Karpas-422 (cell line): ENCODE results near the gene CYP27A1. TPM values are rescaled to one million over a fixed set of nuclear protein-coding genes. Genes with fewer than 3 reads are reported as not detected.

Experiments
- DNase-seq: peaks from one replicate; pipeline ENCODE4 v3.0.0-alpha.2; 2015
- H2AFZ ChIP-seq: fragments of 200-600 bp; sonication (generic); 2 replicates; pipeline ENCODE4 v1.6.1; 2014; ENCODE audit warnings: antibody characterized with exemption, low read length, mixed read lengths
- H3K27ac ChIP-seq: fragments of 200-600 bp; sonication (generic); 2 replicates; pipeline ENCODE4 v1.5.1; 2014; ENCODE audit warnings: mild to moderate bottlenecking, low read length, moderate library complexity
- H3K27me3 ChIP-seq: fragments of 200-600 bp; sonication (generic); 2 replicates; pipeline ENCODE4 v1.6.1; 2014; ENCODE audit warnings: low read length, mixed read lengths
- H3K36me3 ChIP-seq: fragments of 200-600 bp; sonication (generic); 2 replicates; pipeline ENCODE4 v1.6.1; 2014; ENCODE audit warnings: low read length, mixed read lengths; ENCODE audit not compliant: insufficient read depth
- H3K4me1 ChIP-seq: fragments of 200-600 bp; sonication (generic); 2 replicates; pipeline ENCODE4 v1.6.1; 2014; ENCODE audit warnings: mild to moderate bottlenecking, low read length, mixed read lengths
- H3K4me2 ChIP-seq: fragments of 200-600 bp; sonication (generic); 2 replicates; pipeline ENCODE4 v1.6.1; 2014; ENCODE audit warnings: low read length, low read depth, mild to moderate bottlenecking; ENCODE audit not compliant: poor library complexity, severe bottlenecking
- H3K4me3 ChIP-seq: fragments of 200-600 bp; sonication (generic); 2 replicates; pipeline ENCODE4 v1.5.1; 2014; ENCODE audit warnings: mild to moderate bottlenecking, antibody characterized with exemption, low read length, mixed read lengths
- H3K79me2 ChIP-seq: fragments of 200-600 bp; sonication (generic); 2 replicates; pipeline ENCODE4 v1.6.1; 2014; ENCODE audit warnings: mild to moderate bottlenecking, low read length, mixed read lengths
- H3K9ac ChIP-seq: fragments of 200-600 bp; sonication (generic); 2 replicates; pipeline ENCODE4 v1.6.0; 2014; ENCODE audit warnings: low read length
- H3K9me2 ChIP-seq: fragments of 200-600 bp; sonication (generic), shearing (Covaris generic); replicated peaks from 2 replicates; pipeline ENCODE4 v1.6.0; 2014; ENCODE audit warnings: mild to moderate bottlenecking, low read length, moderate library complexity; ENCODE audit not compliant: insufficient read depth
- H3K9me3 ChIP-seq: fragments of 300-700, 200-600 bp; sonication (generic); 2 replicates; pipeline ENCODE4 v1.6.1; 2014; ENCODE audit warnings: low read length, mixed read lengths
- H4K20me1 ChIP-seq: fragments of 200-600 bp; sonication (generic); 2 replicates; pipeline ENCODE4 v1.6.1; 2014; ENCODE audit warnings: mild to moderate bottlenecking, antibody characterized with exemption, low read length, low read depth; ENCODE audit not compliant: insufficient read depth
- total RNA-seq: library from RNA; depleted of rRNA; stranded (reverse); fragments of >200 nt; shearing (Covaris generic); gene quantifications from 2 replicates; pipeline ENCODE4 v1.2.3, GENCODE V29; 2014; ENCODE audit warnings: low replicate concordance

Gene CYP27A1
- total RNA-seq, 1 experiment from 2014 or later = not detected

- H3K4me3 ChIP-seq = no peak overlapping the region
- H3K79me2 ChIP-seq = no peaks in the 10 kb centered on the region
- no peak for DNase-seq
- H3K4me2 ChIP-seq = no peak overlapping the region
- no peak overlapping the region for H3K27ac ChIP-seq
- no peaks in the 10 kb centered on the region for H3K9me3 ChIP-seq
- H3K36me3 ChIP-seq = no peaks in the 10 kb centered on the region
- no peaks in the 10 kb centered on the region for H3K27me3 ChIP-seq
- H2AFZ ChIP-seq = no peak overlapping the region
- no peaks in the 10 kb centered on the region for H4K20me1 ChIP-seq
- H3K9me2 ChIP-seq = no peaks in the 10 kb centered on the region
- peaks cover 4% of the 10 kb centered on the region; the same call in 1 of the 2 replicates for H3K4me1 ChIP-seq
- no peak overlapping the region for H3K9ac ChIP-seq
Measured at GRCh38 chr2:218798767-218799504, 17.0 kb downstream of the CYP27A1 start.

- Histone ChIP-seq H3K9me2 (no peaks in the 10 kb centered on the region), H3K27me3 (no peaks in the 10 kb centered on the region), H3K4me2 (no peak overlapping the region), H3K79me2 (no peaks in the 10 kb centered on the region), H3K27ac (no peak overlapping the region), H3K36me3 (no peaks in the 10 kb centered on the region), H3K9ac (no peak overlapping the region), H2AFZ (no peak overlapping the region), H3K4me1 (peaks cover 4% of the 10 kb centered on the region; the same call in 1 of the 2 replicates), H4K20me1 (no peaks in the 10 kb centered on the region), H3K9me3 (peaks cover 6% of the 10 kb centered on the region; the same call in 1 of the 2 replicates), H3K4me3 (no peak overlapping the region)
- DNase-seq = no peak
Measured at GRCh38 chr2:218799990-218800389, 18.0 kb downstream of the CYP27A1 start.

GRCh38 chr2:218802386-218802994, 20.5 kb downstream of the CYP27A1 start:
- Histone ChIP-seq H3K4me2 (no peak overlapping the region), H3K9me2 (no peaks in the 10 kb centered on the region), H3K27ac (no peak overlapping the region), H3K79me2 (no peaks in the 10 kb centered on the region), H3K9ac (no peak overlapping the region), H4K20me1 (no peaks in the 10 kb centered on the region), H3K36me3 (no peaks in the 10 kb centered on the region), H3K4me1 (peaks cover 11% of the 10 kb centered on the region), H3K9me3 (peaks cover 6% of the 10 kb centered on the region; the same call in 1 of the 2 replicates), H3K27me3 (no peaks in the 10 kb centered on the region), H2AFZ (no peak overlapping the region), H3K4me3 (no peak overlapping the region)
- no peak for DNase-seq

GRCh38 chr2:218804817-218805216, 22.9 kb downstream of the CYP27A1 start:
- Histone ChIP-seq H3K9me3 (peaks cover 6% of the 10 kb centered on the region; the same call in 1 of the 2 replicates), H3K79me2 (no peaks in the 10 kb centered on the region)

GRCh38 chr2:218805627-218806026, 23.7 kb downstream of the CYP27A1 start:
- no peak for DNase-seq
- H3K9ac ChIP-seq = no peak overlapping the region
- no peaks in the 10 kb centered on the region for H4K20me1 ChIP-seq
- no peaks in the 10 kb centered on the region for H3K36me3 ChIP-seq
- H3K4me3 ChIP-seq = no peak overlapping the region
- H3K4me1 ChIP-seq = peaks cover 11% of the 10 kb centered on the region
- no peaks in the 10 kb centered on the region for H3K27me3 ChIP-seq
- no peak overlapping the region for H3K27ac ChIP-seq
- H2AFZ ChIP-seq = no peak overlapping the region
- no peaks in the 10 kb centered on the region for H3K9me2 ChIP-seq
- no peaks in the 10 kb centered on the region for H3K79me2 ChIP-seq
- H3K4me2 ChIP-seq = no peak overlapping the region
- peaks cover 6% of the 10 kb centered on the region; the same call in 1 of the 2 replicates for H3K9me3 ChIP-seq

More at GRCh38 chr2:218804817-218805216, 22.9 kb downstream of the CYP27A1 start:
- H3K4me2 ChIP-seq = no peak overlapping the region
- no peaks in the 10 kb centered on the region for H4K20me1 ChIP-seq
- no peak overlapping the region for H3K27ac ChIP-seq
- no peak overlapping the region for H3K9ac ChIP-seq
- H2AFZ ChIP-seq = no peak overlapping the region
- H3K36me3 ChIP-seq = no peaks in the 10 kb centered on the region
- no peaks in the 10 kb centered on the region for H3K27me3 ChIP-seq
- DNase-seq = no peak
- no peak overlapping the region for H3K4me3 ChIP-seq
- H3K4me1 ChIP-seq = peaks cover 11% of the 10 kb centered on the region
- H3K9me2 ChIP-seq = no peaks in the 10 kb centered on the region

- H3K27me3 ChIP-seq = no peaks in the 10 kb centered on the region
- peak; percentile 44 for DNase-seq
- H3K79me2 ChIP-seq = no peaks in the 10 kb centered on the region
- no peak overlapping the region for H3K9ac ChIP-seq
- H3K27ac ChIP-seq = no peak overlapping the region
- H2AFZ ChIP-seq = no peak overlapping the region
- no peaks in the 10 kb centered on the region for H4K20me1 ChIP-seq
- peaks cover 11% of the 10 kb centered on the region for H3K4me1 ChIP-seq
- H3K9me2 ChIP-seq = no peaks in the 10 kb centered on the region
- H3K4me2 ChIP-seq = no peak overlapping the region
- H3K36me3 ChIP-seq = no peaks in the 10 kb centered on the region
- H3K9me3 ChIP-seq = peaks cover 6% of the 10 kb centered on the region; the same call in 1 of the 2 replicates
- H3K4me3 ChIP-seq = no peak overlapping the region
Measured at GRCh38 chr2:218806346-218806978, 24.5 kb downstream of the CYP27A1 start.

GRCh38 chr2:218807626-218808025, 25.7 kb downstream of the CYP27A1 start:
- H3K9me3 ChIP-seq = peaks cover 6% of the 10 kb centered on the region; the same call in 1 of the 2 replicates
- H2AFZ ChIP-seq = no peak overlapping the region
- no peak overlapping the region for H3K27ac ChIP-seq
- H3K9ac ChIP-seq = no peak overlapping the region
- H3K27me3 ChIP-seq = no peaks in the 10 kb centered on the region
- no peak overlapping the region for H3K4me2 ChIP-seq
- DNase-seq = no peak
- H3K4me3 ChIP-seq = no peak overlapping the region
- no peaks in the 10 kb centered on the region for H3K36me3 ChIP-seq
- no peaks in the 10 kb centered on the region for H4K20me1 ChIP-seq
- peaks cover 7% of the 10 kb centered on the region for H3K4me1 ChIP-seq
- no peaks in the 10 kb centered on the region for H3K79me2 ChIP-seq
- no peaks in the 10 kb centered on the region for H3K9me2 ChIP-seq

- Histone ChIP-seq H3K9me3 (peaks cover 2% of the 10 kb centered on the region; the same call in 1 of the 2 replicates), H4K20me1 (no peaks in the 10 kb centered on the region)
Measured at GRCh38 chr2:218809515-218809914, 27.6 kb downstream of the CYP27A1 start.

More at GRCh38 chr2:218809515-218809914, 27.6 kb downstream of the CYP27A1 start:
- DNase-seq = no peak
- H3K4me1 ChIP-seq = peaks cover 7% of the 10 kb centered on the region
- no peak overlapping the region for H2AFZ ChIP-seq
- no peak overlapping the region for H3K4me3 ChIP-seq
- no peaks in the 10 kb centered on the region for H3K36me3 ChIP-seq
- H3K27ac ChIP-seq = no peak overlapping the region
- no peaks in the 10 kb centered on the region for H3K9me2 ChIP-seq
- H3K9ac ChIP-seq = no peak overlapping the region
- no peaks in the 10 kb centered on the region for H3K79me2 ChIP-seq
- no peaks in the 10 kb centered on the region for H3K27me3 ChIP-seq
- no peak overlapping the region for H3K4me2 ChIP-seq
